GM12878 (cell line): Measurements from ENCODE around the gene DCTN5. TPM values are rescaled to one million over a fixed set of nuclear protein-coding genes. Genes with fewer than 3 reads are reported as not detected.

Source experiments
- ATAC-seq: fragments of 200-7000 bp; cut with Tn5 transposase; 3 replicates; pipeline ENCODE4 v1.9.1; 2020; ENCODE audit warnings: mild to moderate bottlenecking, moderate library complexity
- BruUV-seq: library from RNA; stranded (reverse); fragments of 400-500 nt; replicated peaks from 2 replicates; lab custom pipeline; 2021; lab: Mats Ljungman, UMichigan
- CTCF ChIA-PET: fragments of 300-600 bp; sonication (Branson Sonifier 250); formaldehyde crosslinking; extraction: SDS; loops from one replicate; lab custom pipeline; 2021; ENCODE audit warnings: inconsistent platforms; lab: Yijun Ruan, JAX
- POLR2A ChIA-PET: fragments of 350-600 bp; formaldehyde crosslinking; extraction: SDS; loops from one replicate; lab custom pipeline; 2021; ENCODE audit warnings: inconsistent platforms; lab: Charles Lee
- RAD21 ChIA-PET: fragments of 300-600 bp; sonication (Branson Sonifier 250); formaldehyde crosslinking; loops from one replicate; lab custom pipeline; 2023; ENCODE audit warnings: antibody characterized with exemption; ENCODE audit not compliant: unreplicated experiment; lab: Charles Lee
- SMC1A ChIA-PET: fragments of 300-600 bp; sonication (Branson Sonifier 250); formaldehyde crosslinking; loops from one replicate; lab custom pipeline; 2023; ENCODE audit not compliant: unreplicated experiment, uncharacterized antibody; lab: Charles Lee
- DNase-seq: peaks from one replicate; pipeline ENCODE4 v3.0.0-alpha.2; 2011; ENCODE audit warnings: low read depth, low spot score
- FAIRE-seq: peaks from 3 replicates; lab custom pipeline; 2011; peaks lifted over from hg19 to GRCh38; lab: Jason Lieb, UNC
- H2AFZ ChIP-seq: 2 replicates; pipeline ENCODE4 v1.6.0; 2011; ENCODE audit warnings: low read depth, low read length, control low read depth; ENCODE audit not compliant: control insufficient read depth
- H3K27ac ChIP-seq: 2 replicates; pipeline ENCODE4 v1.5.1; 2011; ENCODE audit warnings: control low read depth; ENCODE audit not compliant: control insufficient read depth, insufficient read depth
- H3K27me3 ChIP-seq, 2 experiments: replicated peaks in 1 of 2; 2 replicates each; pipeline versions ENCODE4 v1.6.0 to v1.6.1; 2011; ENCODE audit warnings: low read length in 1 of 2; ENCODE audit not compliant: control insufficient read depth in 2 of 2, insufficient read depth in 2 of 2
- H3K36me3 ChIP-seq, 2 experiments: 2 replicates each; pipeline ENCODE4 v1.5.1; 2011; ENCODE audit warnings: low read length in 1 of 2; ENCODE audit not compliant: control insufficient read depth in 2 of 2, insufficient read depth in 2 of 2
- H3K4me1 ChIP-seq: 2 replicates; pipeline ENCODE4 v1.6.1; 2011; ENCODE audit warnings: mild to moderate bottlenecking, low read length, moderate library complexity, mixed read lengths; ENCODE audit not compliant: control insufficient read depth, insufficient read depth
- H3K4me2 ChIP-seq: 2 replicates; pipeline ENCODE4 v1.6.0; 2011; ENCODE audit warnings: control low read depth; ENCODE audit not compliant: control insufficient read depth, insufficient read depth
- H3K4me3 ChIP-seq: fragments of 200-600 bp; sonication (generic); 2 replicates; pipeline ENCODE4 v1.5.1; 2016
- H3K79me2 ChIP-seq: 2 replicates; pipeline ENCODE4 v1.6.0; 2011; ENCODE audit warnings: low read length; ENCODE audit not compliant: control insufficient read depth, insufficient read depth
- H3K9ac ChIP-seq: 2 replicates; pipeline ENCODE4 v1.8.0; 2011; ENCODE audit warnings: low read length, control low read depth, mixed read lengths; ENCODE audit not compliant: control insufficient read depth, insufficient read depth
- H3K9me3 ChIP-seq: replicated peaks from 3 replicates; pipeline ENCODE4 v1.5.1; 2011; ENCODE audit warnings: mild to moderate bottlenecking, low read length; ENCODE audit not compliant: control insufficient read depth, insufficient read depth
- H4K20me1 ChIP-seq: 2 replicates; pipeline ENCODE4 v1.6.0; 2011; ENCODE audit not compliant: control insufficient read depth, insufficient read depth
- FOXK2 ChIP-seq: fragments of 450-650 bp; IDR thresholded peaks from 2 replicates; pipeline ENCODE4 v1.6.1; 2017; ENCODE audit warnings: mild to moderate bottlenecking, moderate library complexity
- MLLT1 ChIP-seq: fragments of 450-650 bp; IDR thresholded peaks from 2 replicates; pipeline ENCODE4 v1.6.1; 2016; ENCODE audit warnings: mild to moderate bottlenecking
- NR2F1 ChIP-seq: fragments of 450-650 bp; conservative IDR thresholded peaks from 2 replicates; pipeline ENCODE4 v1.6.1; 2017; ENCODE audit warnings: mild to moderate bottlenecking
- POLR2A ChIP-seq: IDR thresholded peaks from 2 replicates; pipeline ENCODE4 v1.6.1; 2011; ENCODE audit warnings: low read depth, mild to moderate bottlenecking, low read length
- STAT3 ChIP-seq: IDR thresholded peaks from 2 replicates; pipeline ENCODE4 v1.6.1; 2011; ENCODE audit warnings: low read depth, low read length, improper control_type of control experiment
- TCF12 ChIP-seq: IDR thresholded peaks from 2 replicates; pipeline ENCODE4 v1.6.1; 2011; ENCODE audit warnings: low read depth, mild to moderate bottlenecking, low read length
- TCF3 ChIP-seq: IDR thresholded peaks from 2 replicates; pipeline ENCODE4 v1.6.1; 2012; ENCODE audit warnings: low read depth, mild to moderate bottlenecking, low read length, borderline replicate concordance; ENCODE audit not compliant: insufficient read depth
- YY1 ChIP-seq: IDR thresholded peaks from 2 replicates; pipeline ENCODE4 v1.6.1; 2011; ENCODE audit warnings: low read depth, mild to moderate bottlenecking, low read length
- ZNF274 ChIP-seq: IDR thresholded peaks from one replicate; pipeline ENCODE4 v1.8.0; 2011; ENCODE audit not compliant: insufficient read length, insufficient read depth
- WGBS: methylation state at CpG from one replicate; pipeline ENCODE4 v1.1.6; 2016; ENCODE audit warnings: low lambda C conversion rate; ENCODE audit not compliant: insufficient replicate concordance, insufficient coverage; ENCODE audit errors: missing lambda C conversion rate; 5-methylcytosine and 5-hydroxymethylcytosine counted together
- in situ Hi-C: fragments of 300-500 bp; cut with MboI; formaldehyde crosslinking; loops from 9 replicates; pipeline ENCODE4 v1.14.3; 2018; ENCODE audit warnings: mixed read lengths
- intact Hi-C: fragments of 100-400 bp; cut with micrococcal nuclease; formaldehyde crosslinking; loops from one replicate; pipeline ENCODE4 v1.14.2; 2022; ENCODE audit not compliant: unreplicated experiment
- polyA plus RNA-seq, 11 experiments: library from polyadenylated mRNA; depleted of rRNA in 4 of 11; unstranded in 6 of 11; stranded (reverse) in 5 of 11; fragments of >200 nt; fragmentation: Nextera tagmentation in 4 of 11; fragmentation: Illumina TruSeq in 1 of 11; extraction: Ambion mirVana in 4 of 11; extraction: Trizol in 1 of 11; gene quantifications; 1 replicate in 1 of 11; 2 replicates in 10 of 11; pipeline versions ENCODE4 v1.2.1 to v1.2.3, GENCODE V29; 2011 to 2016; ENCODE audit warnings: inconsistent platforms in 2 of 11, missing spikeins in 2 of 11, low read depth in 1 of 11
- total RNA-seq, 4 experiments: library from RNA; depleted of rRNA in 3 of 4; stranded (reverse); fragments of >200 nt in 3 of 4; fragmentation: Illumina TruSeq in 1 of 4; extraction: Trizol in 1 of 4; gene quantifications; 2 replicates each; pipeline versions ENCODE4 v1.2.1 to v1.2.3, GENCODE V29; 2013 to 2021
- TF ChIP-seq, protein P1 (sequence below): fragments of 150-350 bp; IDR thresholded peaks from 2 replicates; pipeline ENCODE4 v1.6.1; 2016; ENCODE audit warnings: low read depth, low read length

Gene DCTN5
- total and polyA plus RNA-seq, 10 of the 15 experiments (the other 5 are each of a cell fraction or from before 2014, with no cell fraction given), result 49.1 to 153 (median 81.4) TPM

DNA sequence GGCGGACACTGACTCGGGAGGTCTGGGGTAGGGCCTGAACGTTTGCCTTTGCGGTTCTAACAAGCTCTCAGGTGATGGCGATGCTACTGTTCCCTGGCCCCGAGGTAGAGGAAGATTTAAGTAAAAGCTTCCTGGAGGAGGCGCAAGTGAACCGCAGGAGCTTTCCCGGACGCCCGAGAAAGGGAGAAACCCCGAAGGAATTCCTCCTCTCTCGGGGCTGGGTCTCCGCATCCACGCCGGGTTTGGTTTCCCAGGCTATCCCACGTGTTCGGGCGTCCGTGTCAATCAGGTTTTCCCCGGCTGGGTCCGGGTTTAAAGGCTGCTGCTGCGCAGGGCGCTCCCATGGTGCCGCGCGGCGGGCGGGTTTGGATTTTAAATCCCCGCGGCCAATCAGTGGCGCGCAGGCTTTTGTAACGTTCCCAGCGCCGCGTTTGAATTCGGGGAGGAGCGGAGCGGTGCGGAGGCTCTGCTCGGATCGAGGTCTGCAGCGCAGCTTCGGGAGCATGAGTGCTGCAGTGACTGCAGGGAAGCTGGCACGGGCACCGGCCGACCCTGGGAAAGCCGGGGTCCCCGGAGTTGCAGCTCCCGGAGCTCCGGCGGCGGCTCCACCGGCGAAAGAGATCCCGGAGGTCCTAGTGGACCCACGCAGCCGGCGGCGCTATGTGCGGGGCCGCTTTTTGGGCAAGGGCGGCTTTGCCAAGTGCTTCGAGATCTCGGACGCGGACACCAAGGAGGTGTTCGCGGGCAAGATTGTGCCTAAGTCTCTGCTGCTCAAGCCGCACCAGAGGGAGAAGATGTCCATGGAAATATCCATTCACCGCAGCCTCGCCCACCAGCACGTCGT lies 37.4 kb downstream of the DCTN5 start, which contains the start of gene PLK1 (continued):
- TF ChIP-seq, protein P1, sequence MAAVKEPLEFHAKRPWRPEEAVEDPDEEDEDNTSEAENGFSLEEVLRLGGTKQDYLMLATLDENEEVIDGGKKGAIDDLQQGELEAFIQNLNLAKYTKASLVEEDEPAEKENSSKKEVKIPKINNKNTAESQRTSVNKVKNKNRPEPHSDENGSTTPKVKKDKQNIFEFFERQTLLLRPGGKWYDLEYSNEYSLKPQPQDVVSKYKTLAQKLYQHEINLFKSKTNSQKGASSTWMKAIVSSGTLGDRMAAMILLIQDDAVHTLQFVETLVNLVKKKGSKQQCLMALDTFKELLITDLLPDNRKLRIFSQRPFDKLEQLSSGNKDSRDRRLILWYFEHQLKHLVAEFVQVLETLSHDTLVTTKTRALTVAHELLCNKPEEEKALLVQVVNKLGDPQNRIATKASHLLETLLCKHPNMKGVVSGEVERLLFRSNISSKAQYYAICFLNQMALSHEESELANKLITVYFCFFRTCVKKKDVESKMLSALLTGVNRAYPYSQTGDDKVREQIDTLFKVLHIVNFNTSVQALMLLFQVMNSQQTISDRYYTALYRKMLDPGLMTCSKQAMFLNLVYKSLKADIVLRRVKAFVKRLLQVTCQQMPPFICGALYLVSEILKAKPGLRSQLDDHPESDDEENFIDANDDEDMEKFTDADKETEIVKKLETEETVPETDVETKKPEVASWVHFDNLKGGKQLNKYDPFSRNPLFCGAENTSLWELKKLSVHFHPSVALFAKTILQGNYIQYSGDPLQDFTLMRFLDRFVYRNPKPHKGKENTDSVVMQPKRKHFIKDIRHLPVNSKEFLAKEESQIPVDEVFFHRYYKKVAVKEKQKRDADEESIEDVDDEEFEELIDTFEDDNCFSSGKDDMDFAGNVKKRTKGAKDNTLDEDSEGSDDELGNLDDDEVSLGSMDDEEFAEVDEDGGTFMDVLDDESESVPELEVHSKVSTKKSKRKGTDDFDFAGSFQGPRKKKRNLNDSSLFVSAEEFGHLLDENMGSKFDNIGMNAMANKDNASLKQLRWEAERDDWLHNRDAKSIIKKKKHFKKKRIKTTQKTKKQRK, result no peak

DNA sequence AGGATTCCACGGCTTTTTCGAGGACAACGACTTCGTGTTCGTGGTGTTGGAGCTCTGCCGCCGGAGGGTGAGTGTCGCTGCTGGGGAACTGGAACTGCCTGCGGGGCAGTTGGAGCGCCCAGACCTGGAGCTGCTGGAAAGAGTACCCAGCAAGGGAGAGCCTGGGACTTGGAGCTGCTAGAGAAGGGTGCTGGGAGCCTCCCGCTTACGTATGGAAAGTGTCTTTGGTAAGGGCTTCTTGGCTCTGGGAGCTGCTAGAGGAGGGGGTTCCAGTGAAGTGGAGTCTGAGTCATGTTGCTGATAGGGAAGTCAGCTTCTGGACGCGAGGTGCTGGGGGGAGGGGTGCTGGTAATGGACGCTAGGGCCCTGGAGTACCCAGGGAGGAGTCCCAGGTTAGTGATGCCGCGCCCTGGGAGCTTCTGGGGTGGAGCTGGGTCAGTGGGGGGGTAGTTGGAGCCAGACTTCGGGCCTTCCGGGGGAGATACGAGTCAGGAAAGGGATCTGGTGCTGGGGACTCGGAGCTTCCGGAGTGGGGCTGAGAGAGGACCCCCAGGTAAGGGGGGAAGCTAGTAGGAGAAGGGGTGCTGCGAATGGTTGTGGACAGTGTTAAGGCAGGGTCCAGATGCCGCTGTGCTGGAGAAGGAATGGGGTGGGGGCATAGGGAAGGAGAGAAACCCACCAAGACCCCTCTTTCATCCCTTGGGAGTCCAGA lies 38.2 kb downstream of the DCTN5 start:
- FAIRE-seq (no peak), ATAC-seq (peak; percentile 56)

More for the DNA sequence above, 38.2 kb downstream of the DCTN5 start:
- peak overlapping the region; percentile 46 for H2AFZ ChIP-seq
- H3K9me3 ChIP-seq, result no peaks in the 10 kb centered on the region
- no peak for TF ChIP-seq MLLT1
- TF ChIP-seq POLR2A, result peak; percentile 3; the same call in 1 of the 2 replicates
- no peak for TF ChIP-seq ZNF274
- peak; percentile 46; the same call in 1 of the 2 replicates for TF ChIP-seq YY1
- no peak for TF ChIP-seq FOXK2
- TF ChIP-seq NR2F1, result no peak
- no peak for TF ChIP-seq STAT3
- TF ChIP-seq TCF3, result no peak
- TF ChIP-seq TCF12, result no peak
- TF ChIP-seq, all 136 proteins: peak for 2
- ChIA-PET SMC1A (interaction anchor here (0.6 to 1.5 kb wide), 5 partner anchors 27 to 126 kb away, joined by 3 to 4 read pairs (median 3); partner anchors contain the start of gene DCTN5), RAD21 (interaction anchor here (0.7 to 2.0 kb wide), 6 partner anchors 28 to 309 kb away, joined by 3 to 6 read pairs (median 4); no protein-coding TSS in a partner anchor), CTCF (interaction anchor here (0.6 to 4.5 kb wide), 6 partner anchors 12 to 211 kb away, joined by 3 to 26 read pairs (median 4); no protein-coding TSS in a partner anchor), POLR2A (interaction anchor here (0.6 to 1.1 kb wide), 4 partner anchors 9 to 257 kb away, joined by 3 to 4 read pairs (median 4); no protein-coding TSS in a partner anchor)
- Histone ChIP-seq H3K4me2 (peak overlapping the region; percentile 94), H3K27ac (peak overlapping the region; percentile 85), H3K4me1 (peaks cover 14% of the 10 kb centered on the region), H3K36me3 (peaks cover 18 to 24% of the 10 kb centered on the region in 2 experiments), H4K20me1 (no peaks in the 10 kb centered on the region; the same call in 1 of the 2 replicates), H3K79me2 (peaks cover 42% of the 10 kb centered on the region), H3K27me3 (no peaks in the 10 kb centered on the region), H3K9ac (peak overlapping the region; percentile 93), H3K4me3 (peak overlapping the region; percentile 97)
- in situ Hi-C loops, result no loop called here
- BruUV-seq, result no TSS peak
- 5% methylated on average over 24 of the region's 24 CpGs for WGBS
- intact Hi-C loops, result loop anchor here (5.0 kb wide), 1 partner anchor 37 kb away; the partner anchor contains the start of genes DCTN5 and PALB2
- no peak for DNase-seq
